T-helper 17 cell (primary cell): Measurements from ENCODE around the gene STK35. TPM values are rescaled to one million over a fixed set of nuclear protein-coding genes. Genes with fewer than 3 reads are reported as not detected.

ENCODE experiments used
- ATAC-seq: fragments of 150-1000 bp; cut with Tn5 transposase; 2 replicates; pipeline ENCODE4 v1.10.0; 2021; ENCODE audit warnings: mild to moderate bottlenecking, moderate library complexity
- DNase-seq, 3 donors: peaks; one replicate each; pipeline versions ENCODE4 v3.0.0 to v3.0.0-alpha.2; 2020 to 2021
- H3K9me3 ChIP-seq: one replicate; pipeline ENCODE4 v1.7.0; 2013; ENCODE audit warnings: low read length, mild to moderate bottlenecking; ENCODE audit not compliant: control insufficient read depth, poor library complexity, severe bottlenecking
- H3K27ac Mint-ChIP-seq: one replicate; pipeline ENCODE4 v1.8.0; 2022; ENCODE audit warnings: mild to moderate bottlenecking, moderate library complexity, mixed read lengths
- H3K27me3 Mint-ChIP-seq: one replicate; pipeline ENCODE4 v1.8.0; 2022; ENCODE audit warnings: mixed read lengths
- H3K36me3 Mint-ChIP-seq: one replicate; pipeline ENCODE4 v1.8.0; 2022; ENCODE audit warnings: low read depth, mixed read lengths
- H3K4me1 Mint-ChIP-seq: one replicate; pipeline ENCODE4 v1.8.0; 2022; ENCODE audit warnings: mild to moderate bottlenecking, mixed read lengths
- H3K4me3 Mint-ChIP-seq: one replicate; pipeline ENCODE4 v1.8.0; 2022; ENCODE audit warnings: mild to moderate bottlenecking, moderate library complexity, mixed read lengths
- total RNA-seq, 4 donors: library from RNA in 2 of 4; stranded (reverse) in 2 of 4; gene quantifications; one replicate each; pipeline ENCODE4 v1.2.3 and lab custom pipeline; 2022 to 2026

STK35 gene
- total RNA-seq: 10 to 100 TPM; 16.4 to 17.8 TPM
- 46.3 to 52.4 reads per million in 2 donors for total RNA-seq (lab: John Stamatoyannopoulos, UW)

GRCh38 chr20:2101057-2101864, at the start of gene STK35:
Gene STK35, plus strand, starts transcription at chr20:2101827. Its CDS starts 55 bp downstream, at chr20:2101882.
- Mint-ChIP-seq H3K4me3 (peak within 1 kb of the TSS; percentile 91), H3K4me1 (peaks cover 33% of the 10 kb centered on the region), H3K36me3 (peaks cover under 1% of the 10 kb centered on the region), H3K27me3 (no peaks in the 10 kb centered on the region), H3K27ac (peak within 1 kb of the TSS; percentile 96)
- DNase-seq (no peak), ATAC-seq (peak; percentile 44)
- H3K9me3 ChIP-seq: no peaks in the 10 kb centered on the region

DNA sequence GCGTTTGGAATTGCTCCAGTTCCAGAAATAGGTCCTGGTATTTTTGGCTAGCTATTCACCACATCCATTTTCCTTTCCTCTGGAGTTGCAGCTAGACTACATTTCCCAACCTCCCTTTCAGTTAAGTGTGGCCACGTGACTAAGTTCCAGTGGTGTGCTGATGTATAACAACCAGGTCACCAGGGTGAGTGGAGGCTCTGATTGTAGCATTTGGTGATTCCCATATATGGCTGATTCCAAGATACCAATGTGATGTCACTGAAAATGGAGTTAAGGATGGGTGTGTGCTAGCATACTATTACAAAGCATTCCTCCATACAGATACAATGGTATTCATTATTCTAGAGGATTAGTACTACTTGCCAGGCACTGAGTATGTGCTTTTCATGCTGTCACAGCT, 49.7 kb upstream of the STK35 start:
- Mint-ChIP-seq H3K4me1 (no peaks in the 10 kb centered on the region), H3K4me3 (no peak overlapping the region), H3K27ac (no peak overlapping the region), H3K36me3 (no peaks in the 10 kb centered on the region), H3K27me3 (peaks cover 69% of the 10 kb centered on the region)
- ATAC-seq (no peak), DNase-seq (no peak)
- no peaks in the 10 kb centered on the region for H3K9me3 ChIP-seq

GRCh38 chr20:2052741-2053140, 48.9 kb upstream of the STK35 start:
- Mint-ChIP-seq H3K27me3 (peaks cover 62% of the 10 kb centered on the region), H3K4me3 (no peak overlapping the region), H3K4me1 (no peaks in the 10 kb centered on the region), H3K36me3 (no peaks in the 10 kb centered on the region), H3K27ac (no peak overlapping the region)
- ATAC-seq: no peak
- H3K9me3 ChIP-seq: no peaks in the 10 kb centered on the region
- no peak for DNase-seq

GRCh38 chr20:2053615-2054014, 48.0 kb upstream of the STK35 start:
- H3K36me3 Mint-ChIP-seq: no peaks in the 10 kb centered on the region
- H3K27ac Mint-ChIP-seq: no peak overlapping the region
- H3K4me1 Mint-ChIP-seq: no peaks in the 10 kb centered on the region
- no peak for DNase-seq
- no peak for ATAC-seq
- H3K9me3 ChIP-seq: no peaks in the 10 kb centered on the region
- peaks cover 54% of the 10 kb centered on the region for H3K27me3 Mint-ChIP-seq
- no peak overlapping the region for H3K4me3 Mint-ChIP-seq

DNA sequence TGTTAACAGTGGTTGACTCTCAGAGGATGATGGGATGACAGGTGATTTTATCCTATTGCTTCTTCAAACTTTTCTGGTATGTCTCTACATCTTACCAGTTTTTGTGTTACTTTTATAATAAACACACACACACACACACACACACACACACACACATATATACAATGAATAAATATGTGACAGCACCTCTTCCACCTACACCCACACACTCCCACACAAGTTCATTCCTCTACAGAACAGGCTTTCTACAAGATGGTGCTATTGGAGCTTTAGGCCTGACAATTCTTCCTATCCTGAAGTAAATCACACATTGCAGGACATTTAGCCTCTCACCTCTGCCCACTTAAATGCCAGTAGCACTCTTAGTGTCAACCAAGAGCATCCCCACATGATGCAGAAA, 46.7 kb upstream of the STK35 start:
- no peak for ATAC-seq
- H3K9me3 ChIP-seq: no peaks in the 10 kb centered on the region
- H3K27ac Mint-ChIP-seq: no peak overlapping the region
- H3K4me3 Mint-ChIP-seq: no peak overlapping the region
- no peak for DNase-seq
- H3K36me3 Mint-ChIP-seq: no peaks in the 10 kb centered on the region
- H3K4me1 Mint-ChIP-seq: no peaks in the 10 kb centered on the region
- peaks cover 49% of the 10 kb centered on the region for H3K27me3 Mint-ChIP-seq

GRCh38 chr20:2059411-2059810, 42.2 kb upstream of the STK35 start:
- peaks cover 24% of the 10 kb centered on the region for H3K27me3 Mint-ChIP-seq
- no peak overlapping the region for H3K4me3 Mint-ChIP-seq
- ATAC-seq (no peak), DNase-seq (no peak)
- no peaks in the 10 kb centered on the region for H3K4me1 Mint-ChIP-seq
- H3K27ac Mint-ChIP-seq: no peak overlapping the region
- H3K36me3 Mint-ChIP-seq: no peaks in the 10 kb centered on the region
- H3K9me3 ChIP-seq: no peaks in the 10 kb centered on the region

GRCh38 chr20:2065099-2065498, 36.5 kb upstream of the STK35 start:
- no peaks in the 10 kb centered on the region for H3K4me1 Mint-ChIP-seq
- H3K36me3 Mint-ChIP-seq: peaks cover 2% of the 10 kb centered on the region
- H3K27ac Mint-ChIP-seq: no peak overlapping the region
- H3K9me3 ChIP-seq: no peaks in the 10 kb centered on the region
- H3K4me3 Mint-ChIP-seq: no peak overlapping the region
- peaks cover 46% of the 10 kb centered on the region for H3K27me3 Mint-ChIP-seq
- no peak for DNase-seq
- no peak for ATAC-seq

DNA sequence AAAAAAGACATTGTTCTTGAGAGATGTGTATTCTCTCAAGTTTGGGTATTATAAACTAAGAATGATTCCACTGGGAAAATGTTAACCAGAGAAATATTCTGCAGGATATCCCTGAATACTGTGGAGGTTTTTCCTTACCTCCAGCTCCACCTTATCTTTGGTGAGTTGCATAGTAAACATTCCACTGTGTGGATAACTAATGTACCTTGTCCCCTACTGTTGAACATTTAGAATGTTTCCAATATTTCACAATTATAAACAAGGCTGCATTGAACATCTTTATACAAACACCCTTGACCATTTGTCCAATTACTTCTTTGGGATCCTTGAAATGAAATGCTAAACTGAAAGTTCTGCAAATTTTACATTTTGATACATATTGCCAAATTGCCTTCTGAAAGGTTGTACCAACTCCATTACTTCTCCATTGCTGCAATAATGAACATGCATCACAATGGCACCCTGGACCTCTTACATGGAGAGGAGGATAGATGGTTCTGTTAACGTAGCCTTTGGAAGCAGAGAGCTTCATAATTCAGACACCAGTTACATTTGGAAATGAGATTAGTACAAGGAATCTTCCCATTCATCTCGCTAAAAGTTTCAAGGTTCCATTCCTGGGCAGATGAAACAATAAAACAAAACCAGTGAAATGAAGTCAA, 35.0 kb upstream of the STK35 start:
- no peak overlapping the region for H3K4me3 Mint-ChIP-seq
- DNase-seq: no peak
- H3K27ac Mint-ChIP-seq: no peak overlapping the region
- H3K36me3 Mint-ChIP-seq: peaks cover 2% of the 10 kb centered on the region
- peaks cover 46% of the 10 kb centered on the region for H3K27me3 Mint-ChIP-seq
- no peaks in the 10 kb centered on the region for H3K9me3 ChIP-seq
- ATAC-seq: no peak
- no peaks in the 10 kb centered on the region for H3K4me1 Mint-ChIP-seq

DNA sequence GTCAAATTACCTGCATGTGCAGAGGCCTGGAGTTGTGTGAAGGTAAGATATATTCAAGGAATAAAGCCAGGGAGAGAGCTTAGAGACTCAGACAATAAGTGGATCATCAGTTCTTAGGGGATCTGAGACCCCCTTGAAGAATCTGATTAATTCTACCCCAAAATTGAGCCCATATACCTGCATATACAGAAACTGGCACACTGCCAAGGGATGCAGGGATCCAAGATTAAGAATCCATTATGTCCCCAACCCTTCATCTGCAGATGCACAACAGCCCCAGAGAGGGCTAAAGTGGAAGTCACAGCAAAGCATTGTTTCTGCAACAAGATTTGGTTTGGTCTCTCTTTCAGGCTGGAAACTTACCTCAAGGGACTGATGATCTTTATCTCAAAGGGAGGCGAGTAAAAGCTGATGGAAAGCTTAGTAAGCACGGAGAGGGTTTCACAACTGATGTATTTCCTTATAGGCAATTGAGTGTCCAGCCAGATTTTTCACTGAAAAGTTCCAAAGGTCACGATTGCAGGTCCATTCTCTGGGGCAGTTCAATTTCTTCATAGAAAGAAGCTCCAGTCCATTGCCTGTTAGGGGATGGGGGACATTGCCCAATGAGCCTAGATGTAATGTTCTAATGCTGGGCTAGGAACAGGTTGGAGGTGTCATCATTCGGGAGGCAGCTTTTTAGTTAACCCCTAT, 20.9 kb upstream of the STK35 start:
- Mint-ChIP-seq H3K27ac (no peak overlapping the region), H3K27me3 (peaks cover 64% of the 10 kb centered on the region), H3K4me1 (no peaks in the 10 kb centered on the region), H3K4me3 (no peak overlapping the region), H3K36me3 (peaks cover 3% of the 10 kb centered on the region)
- no peak for ATAC-seq
- DNase-seq: no peak
- H3K9me3 ChIP-seq: no peaks in the 10 kb centered on the region

DNA sequence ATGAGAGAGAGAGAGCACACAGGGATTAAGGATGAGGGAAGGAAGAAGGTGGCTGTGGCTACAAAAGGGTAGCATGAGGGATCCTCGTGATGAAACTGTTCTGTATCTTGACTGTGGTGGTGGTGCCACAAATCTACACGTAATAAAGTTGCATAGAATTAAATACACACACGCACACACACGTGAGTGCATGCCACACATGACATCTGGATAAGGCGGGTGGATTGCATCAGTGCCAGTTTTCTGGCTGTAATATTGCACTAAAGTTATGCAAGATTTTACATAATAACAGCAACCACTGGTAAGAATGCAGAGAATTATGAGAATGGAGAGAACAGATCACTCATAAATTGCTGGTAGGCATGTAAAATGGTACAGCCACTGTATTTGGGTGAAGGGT, 16.9 kb upstream of the STK35 start:
- no peaks in the 10 kb centered on the region for H3K9me3 ChIP-seq
- H3K36me3 Mint-ChIP-seq: peaks cover 3% of the 10 kb centered on the region
- no peaks in the 10 kb centered on the region for H3K4me1 Mint-ChIP-seq
- peaks cover 75% of the 10 kb centered on the region for H3K27me3 Mint-ChIP-seq
- no peak overlapping the region for H3K27ac Mint-ChIP-seq
- ATAC-seq (no peak), DNase-seq (no peak)
- H3K4me3 Mint-ChIP-seq: no peak overlapping the region

- Mint-ChIP-seq H3K27me3 (peaks cover 74% of the 10 kb centered on the region), H3K4me3 (no peak overlapping the region), H3K4me1 (no peaks in the 10 kb centered on the region), H3K36me3 (peaks cover 3% of the 10 kb centered on the region), H3K27ac (no peak overlapping the region)
- ATAC-seq (no peak), DNase-seq (no peak)
- H3K9me3 ChIP-seq: no peaks in the 10 kb centered on the region
Measured at GRCh38 chr20:2086177-2086979, 15.2 kb upstream of the STK35 start.

DNA sequence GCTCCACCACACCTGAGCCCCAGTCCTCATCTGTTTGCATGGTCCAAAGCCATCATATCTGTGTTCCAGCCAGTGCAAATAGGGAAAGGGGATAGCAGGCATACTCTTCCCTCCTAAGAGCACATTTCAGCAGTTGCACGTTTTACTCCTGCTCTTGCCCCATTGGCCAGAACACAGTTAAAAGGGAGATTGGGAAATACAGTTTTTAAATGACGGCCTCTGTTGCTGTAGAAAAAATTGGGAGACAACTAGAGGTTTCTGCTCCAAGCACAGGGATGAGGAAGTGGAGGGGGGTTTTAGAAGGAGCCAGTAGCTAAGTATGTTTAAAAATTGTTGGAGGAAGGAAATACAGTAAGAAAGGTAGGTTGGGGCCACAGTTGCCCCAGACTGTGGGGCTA, 14.6 kb upstream of the STK35 start:
- no peak for ATAC-seq
- peaks cover 68% of the 10 kb centered on the region for H3K27me3 Mint-ChIP-seq
- DNase-seq: no peak

DNA sequence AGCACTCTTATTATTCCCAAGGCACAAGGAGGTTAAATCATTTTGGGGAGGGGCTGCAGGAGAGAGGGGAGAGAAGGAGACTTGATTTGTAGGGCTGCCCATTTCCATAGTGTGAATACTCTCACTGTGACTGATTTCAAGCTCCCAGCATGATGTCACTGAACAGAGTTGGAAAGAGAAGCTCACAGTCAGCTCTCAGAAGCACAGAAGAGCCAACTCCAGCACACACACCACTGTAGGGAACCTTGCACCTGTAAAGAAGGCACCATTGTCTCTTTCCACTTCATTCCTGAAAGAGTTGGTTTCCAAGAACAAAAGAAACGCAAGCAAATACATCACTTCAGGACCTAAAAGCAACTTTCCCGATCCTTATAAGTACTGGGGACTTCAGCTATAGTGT, 12.7 kb upstream of the STK35 start:
- Mint-ChIP-seq H3K36me3 (peaks cover 3% of the 10 kb centered on the region), H3K4me1 (peaks cover 3% of the 10 kb centered on the region), H3K4me3 (no peak overlapping the region), H3K27ac (no peak overlapping the region), H3K27me3 (peaks cover 72% of the 10 kb centered on the region)
- DNase-seq (no peak), ATAC-seq (no peak)
- no peaks in the 10 kb centered on the region for H3K9me3 ChIP-seq

More for the DNA sequence above, 14.6 kb upstream of the STK35 start:
- peaks cover 3% of the 10 kb centered on the region for H3K36me3 Mint-ChIP-seq
- no peaks in the 10 kb centered on the region for H3K9me3 ChIP-seq
- no peak overlapping the region for H3K4me3 Mint-ChIP-seq
- H3K4me1 Mint-ChIP-seq: no peaks in the 10 kb centered on the region
- H3K27ac Mint-ChIP-seq: no peak overlapping the region
